ENCODE data around the gene RANGAP1.

Gene RANGAP1

GRCh38 chr22:41256254-41257253 is 29.4 kb downstream of the RANGAP1 start:
- DNase-seq, result no peak

GRCh38 chr22:41254230-41254629 is 31.8 kb downstream of the RANGAP1 start:
- DNase-seq, result no peak

GRCh38 chr22:41252365-41252764 is 33.6 kb downstream of the RANGAP1 start:
- DNase-seq, result no peak

- DNase-seq, result no peak
These were observed 35.9 kb downstream of the RANGAP1 start for GRCh38 chr22:41250127-41250526.

GRCh38 chr22:41249442-41249841 is 36.5 kb downstream of the RANGAP1 start:
- no peak for DNase-seq

- DNase-seq, result no peak
These were observed 37.2 kb downstream of the RANGAP1 start for GRCh38 chr22:41248758-41249157.

GRCh38 chr22:41248314-41248713 is 37.7 kb downstream of the RANGAP1 start:
- DNase-seq, result no peak

GRCh38 chr22:41247703-41248102 is 38.3 kb downstream of the RANGAP1 start:
- no peak for DNase-seq

GRCh38 chr22:41245917-41246499 is 40.0 kb downstream of the RANGAP1 start:
- DNase-seq, result no peak

- no peak for DNase-seq
These were observed 42.6 kb downstream of the RANGAP1 start for GRCh38 chr22:41243361-41243760.

GRCh38 chr22:41242396-41243117 is 43.4 kb downstream of the RANGAP1 start:
- DNase-seq, result no peak

- DNase-seq, result no peak
These were observed 44.8 kb downstream of the RANGAP1 start for GRCh38 chr22:41241133-41241676.

- DNase-seq, result no peak
These were observed 45.4 kb downstream of the RANGAP1 start, which contains the start of gene CHADL for GRCh38 chr22:41240377-41241132. CHADL (minus strand) TSS chr22:41240931; CDS start chr22:41240881, 50 bp downstream.

- DNase-seq, result no peak
These were observed 46.4 kb downstream of the RANGAP1 start for GRCh38 chr22:41239443-41240128.

- no peak for DNase-seq
These were observed 47.2 kb downstream of the RANGAP1 start for GRCh38 chr22:41238570-41239442.

- peak; percentile 37 to 62 for DNase-seq
These were observed 48.0 kb downstream of the RANGAP1 start for GRCh38 chr22:41237707-41238569.

- DNase-seq, result no peak
These were observed 48.8 kb downstream of the RANGAP1 start for GRCh38 chr22:41237036-41237706.

- DNase-seq, result no peak
These were observed 50.9 kb downstream of the RANGAP1 start for GRCh38 chr22:41234815-41235695.

All from NCI-H1930 (cell line).